HG02943 (cell line): ENCODE results near the gene ARHGAP32.

Source experiments
- ATAC-seq: cut with Tn5 transposase; IDR thresholded peaks from one replicate; pipeline ENCODE4 v1.9.1; 2021; ENCODE audit warnings: mild to moderate bottlenecking, low read depth, moderate library complexity; ENCODE audit not compliant: unreplicated experiment

ARHGAP32 gene

GRCh38 chr11:128963744-128964325 is 228.3 kb downstream of the ARHGAP32 start:
- no peak for ATAC-seq

- ATAC-seq, result no peak
Measured at GRCh38 chr11:128962896-128963295, 229.2 kb downstream of the ARHGAP32 start.

GRCh38 chr11:128961645-128962044 is 230.5 kb downstream of the ARHGAP32 start:
- no peak for ATAC-seq

GRCh38 chr11:128957202-128957482 is 235.0 kb downstream of the ARHGAP32 start:
- ATAC-seq, result no peak

- ATAC-seq, result no peak
Measured at GRCh38 chr11:128956401-128957201, 235.5 kb downstream of the ARHGAP32 start.

GRCh38 chr11:128955636-128956035 is 236.5 kb downstream of the ARHGAP32 start:
- no peak for ATAC-seq

GRCh38 chr11:128953151-128953550 is 239.0 kb downstream of the ARHGAP32 start:
- ATAC-seq, result no peak

- no peak for ATAC-seq
Measured at GRCh38 chr11:128949791-128950454, 242.2 kb downstream of the ARHGAP32 start.

- no peak for ATAC-seq
Measured at GRCh38 chr11:128948583-128948982, 243.5 kb downstream of the ARHGAP32 start.

GRCh38 chr11:128947773-128948172 is 244.4 kb downstream of the ARHGAP32 start:
- no peak for ATAC-seq

GRCh38 chr11:128946648-128947047 is 245.5 kb downstream of the ARHGAP32 start:
- no peak for ATAC-seq

- no peak for ATAC-seq
Measured at GRCh38 chr11:128943428-128943976, 248.6 kb downstream of the ARHGAP32 start.

GRCh38 chr11:128942817-128943427 is 249.2 kb downstream of the ARHGAP32 start, which contains the start of gene TP53AIP1:
TP53AIP1 (minus strand) TSS chr11:128942871; CDS start chr11:128937818, 5,053 bp downstream.
- ATAC-seq, result no peak

- ATAC-seq, result no peak
Measured at GRCh38 chr11:128942272-128942612, 249.9 kb downstream of the ARHGAP32 start.

GRCh38 chr11:128941573-128942271 is 250.4 kb downstream of the ARHGAP32 start:
- ATAC-seq, result no peak

- no peak for ATAC-seq
Measured at GRCh38 chr11:128941110-128941509, 251.0 kb downstream of the ARHGAP32 start.

- ATAC-seq, result no peak
Measured at GRCh38 chr11:128940603-128941002, 251.5 kb downstream of the ARHGAP32 start.

- no peak for ATAC-seq
Measured at GRCh38 chr11:128940156-128940555, 252.0 kb downstream of the ARHGAP32 start.

GRCh38 chr11:128939591-128939990 is 252.5 kb downstream of the ARHGAP32 start:
- no peak for ATAC-seq

- ATAC-seq, result no peak
Measured at GRCh38 chr11:128938156-128938885, 253.8 kb downstream of the ARHGAP32 start.
